ENCODE data around the gene MED28. TPM values are rescaled to one million over a fixed set of nuclear protein-coding genes. Genes with fewer than 3 reads are reported as not detected.

The MED28 gene
- total and polyA plus RNA-seq, 11 donors: 4.4 to 22.1 (median 15.0) TPM

DNA sequence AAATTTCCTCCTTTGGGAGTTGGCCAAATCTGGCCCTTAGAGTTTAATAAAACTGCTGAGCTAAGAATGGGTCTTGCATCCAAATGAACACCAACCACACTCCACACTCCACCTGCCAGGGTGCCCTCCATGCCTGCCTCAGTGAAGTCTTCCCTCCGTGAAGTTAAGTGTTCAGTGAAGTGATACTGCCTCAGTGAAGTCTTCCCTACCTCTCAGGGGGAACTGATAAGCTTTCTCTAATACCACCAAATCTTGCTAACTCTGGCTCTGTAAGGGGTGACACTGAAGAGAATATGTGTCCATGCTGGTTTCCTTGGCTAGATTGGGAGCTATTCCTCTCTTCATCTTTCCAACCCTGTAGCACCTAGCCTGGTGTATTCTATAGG, 27.9 kb downstream of the MED28 start:
- no peaks in the 10 kb centered on the region for H3K27me3 ChIP-seq
- peaks cover 0 to 4% (median 0%) of the 10 kb centered on the region in 12 donors for H3K9me3 ChIP-seq
- peaks cover 0 to 7% (median 0%) of the 10 kb centered on the region in 9 donors for H3K36me3 ChIP-seq
- no peak overlapping the region for H3K27ac ChIP-seq
- peaks cover 0 to 3% (median 0%) of the 10 kb centered on the region in 12 donors for H3K4me1 ChIP-seq
- no peak for ATAC-seq
- TF ChIP-seq, protein P1, sequence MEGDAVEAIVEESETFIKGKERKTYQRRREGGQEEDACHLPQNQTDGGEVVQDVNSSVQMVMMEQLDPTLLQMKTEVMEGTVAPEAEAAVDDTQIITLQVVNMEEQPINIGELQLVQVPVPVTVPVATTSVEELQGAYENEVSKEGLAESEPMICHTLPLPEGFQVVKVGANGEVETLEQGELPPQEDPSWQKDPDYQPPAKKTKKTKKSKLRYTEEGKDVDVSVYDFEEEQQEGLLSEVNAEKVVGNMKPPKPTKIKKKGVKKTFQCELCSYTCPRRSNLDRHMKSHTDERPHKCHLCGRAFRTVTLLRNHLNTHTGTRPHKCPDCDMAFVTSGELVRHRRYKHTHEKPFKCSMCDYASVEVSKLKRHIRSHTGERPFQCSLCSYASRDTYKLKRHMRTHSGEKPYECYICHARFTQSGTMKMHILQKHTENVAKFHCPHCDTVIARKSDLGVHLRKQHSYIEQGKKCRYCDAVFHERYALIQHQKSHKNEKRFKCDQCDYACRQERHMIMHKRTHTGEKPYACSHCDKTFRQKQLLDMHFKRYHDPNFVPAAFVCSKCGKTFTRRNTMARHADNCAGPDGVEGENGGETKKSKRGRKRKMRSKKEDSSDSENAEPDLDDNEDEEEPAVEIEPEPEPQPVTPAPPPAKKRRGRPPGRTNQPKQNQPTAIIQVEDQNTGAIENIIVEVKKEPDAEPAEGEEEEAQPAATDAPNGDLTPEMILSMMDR (IDR thresholded peaks at IDR 0.05): no peak
- no peak for TF ChIP-seq POLR2A (IDR thresholded peaks at IDR 0.05)
- no peak overlapping the region for H3K4me3 ChIP-seq
- intact Hi-C loops (cut with DNase I): no loop called here
- DNase-seq: no peak
- 75 to 92% (median 82%) methylated on average over 1 of the region's 1 CpG for WGBS, 4 donors

GRCh38 chr4:17646693-17647092, 32.3 kb downstream of the MED28 start:
- no peaks in the 10 kb centered on the region for H3K36me3 ChIP-seq
- TF ChIP-seq, protein P1 (IDR thresholded peaks at IDR 0.05): no peak
- no peak for TF ChIP-seq POLR2A (IDR thresholded peaks at IDR 0.05)
- WGBS, 4 donors: 64 to 75% (median 74%) methylated on average over 3 of the region's 3 CpGs
- H3K27ac ChIP-seq: no peak overlapping the region
- ATAC-seq (no peak), DNase-seq (no peak)
- peaks cover 0 to 4% (median 0%) of the 10 kb centered on the region in 12 donors for H3K9me3 ChIP-seq
- no peak overlapping the region for H3K4me3 ChIP-seq
- intact Hi-C loops (cut with DNase I): no loop called here
- H3K27me3 ChIP-seq: no peaks in the 10 kb centered on the region
- peaks cover 0 to 3% (median 0%) of the 10 kb centered on the region in 12 donors for H3K4me1 ChIP-seq

GRCh38 chr4:17647176-17647806, 32.9 kb downstream of the MED28 start:
- no peak for DNase-seq
- no peak for ATAC-seq

GRCh38 chr4:17647927-17648326, 33.5 kb downstream of the MED28 start:
- whole genome bisulfite sequencing, 4 donors: 78 to 85% (median 80%) methylated on average over 5 of the region's 5 CpGs
- ATAC-seq (no peak), DNase-seq (no peak)
- Histone ChIP-seq H3K27me3 (no peaks in the 10 kb centered on the region), H3K36me3 (no peaks in the 10 kb centered on the region), H3K4me3 (no peak overlapping the region), H3K4me1 (no peaks in the 10 kb centered on the region), H3K27ac (no peak overlapping the region), H3K9me3 (peaks cover 0 to 4% (median 0%) of the 10 kb centered on the region in 12 donors)
- intact Hi-C loops (cut with DNase I): no loop called here
- TF ChIP-seq POLR2A (IDR thresholded peaks at IDR 0.05): no peak
- TF ChIP-seq, protein P1 (IDR thresholded peaks at IDR 0.05): no peak

More at GRCh38 chr4:17647176-17647806, 32.9 kb downstream of the MED28 start:
- Histone ChIP-seq H3K4me1 (no peaks in the 10 kb centered on the region), H3K27me3 (no peaks in the 10 kb centered on the region), H3K9me3 (peaks cover 0 to 4% (median 0%) of the 10 kb centered on the region in 12 donors), H3K4me3 (no peak overlapping the region), H3K36me3 (no peaks in the 10 kb centered on the region), H3K27ac (no peak overlapping the region)
- TF ChIP-seq, protein P1 (IDR thresholded peaks at IDR 0.05): no peak
- intact Hi-C loops (cut with DNase I): no loop called here
- 81 to 89% (median 86%) methylated on average over 8 to 9 of the region's 9 CpGs for WGBS, 4 donors
